Adrenal gland (tissue), 5 donors: Measurements from ENCODE around the gene DPP6.

Source experiments
- CTCF ChIP-seq, 6 experiments: fragments of 450-650 bp in 4 of 6; fragments of 200-600 bp in 2 of 6; sonication (generic) in 1 of 6; IDR thresholded peaks; 1 replicate in 5 of 6; 2 replicates in 1 of 6; pipeline versions ENCODE4 v1.5.1 to v1.8.0; 2016 to 2021; ENCODE audit warnings: antibody characterized with exemption in 6 of 6, mild to moderate bottlenecking in 2 of 6, moderate library complexity in 1 of 6
- POLR2A ChIP-seq, 2 donors: fragments of 450-650 bp; IDR thresholded peaks; one replicate each; pipeline ENCODE4 v1.6.1; 2017; ENCODE audit warnings: antibody characterized with exemption in 2 of 2, mild to moderate bottlenecking in 2 of 2, moderate library complexity in 1 of 2
- donor health status: DM: no; HTN: no; CAD: no.

- TF ChIP-seq CTCF (IDR thresholded peaks at IDR 0.05) (no peak), POLR2A (IDR thresholded peaks at IDR 0.05) (no peak)
Observed at GRCh38 chr7:154774303-154774969, 722.2 kb downstream of the DPP6 start.
